HFFc6 (cell line): ENCODE data around the gene FLOT1. TPM values are rescaled to one million over a fixed set of nuclear protein-coding genes. Genes with fewer than 3 reads are reported as not detected.
"Not testable (repeated sequence)": the region's sequence is repeated elsewhere in the genome, so short reads cannot be mapped to it uniquely, and the experiment has no call there.

Source experiments
- DNase-seq: peaks from one replicate; pipeline ENCODE4 v3.0.0-alpha.2; 2018
- H3K27ac Mint-ChIP-seq: 2 replicates; pipeline ENCODE4 v1.8.0; 2020; ENCODE audit warnings: mild to moderate bottlenecking, mixed read lengths
- H3K27me3 Mint-ChIP-seq: 2 replicates; pipeline ENCODE4 v1.8.0; 2021; ENCODE audit warnings: mild to moderate bottlenecking, moderate library complexity, mixed read lengths; ENCODE audit not compliant: insufficient read depth
- H3K36me3 Mint-ChIP-seq: 2 replicates; pipeline ENCODE4 v1.8.0; 2021; ENCODE audit warnings: low read depth, mixed read lengths
- H3K4me1 Mint-ChIP-seq: 2 replicates; pipeline ENCODE4 v1.8.0; 2020; ENCODE audit warnings: low read depth, mixed read lengths
- H3K4me3 Mint-ChIP-seq: 2 replicates; pipeline ENCODE4 v1.8.0; 2020; ENCODE audit warnings: mild to moderate bottlenecking, moderate library complexity, mixed read lengths
- H3K9me3 Mint-ChIP-seq: 2 replicates; pipeline ENCODE4 v1.8.0; 2020; ENCODE audit warnings: mild to moderate bottlenecking, mixed read lengths
- CTCF ChIP-seq: fragments of 200-600 bp; sonication (generic); IDR thresholded peaks from 2 replicates; pipeline ENCODE4 v1.5.0; 2021; ENCODE audit warnings: antibody characterized with exemption, mild to moderate bottlenecking
- total RNA-seq, 6 experiments: library from RNA; stranded (reverse); fragmentation: NEBNext Ultra II Directional; extraction: Animal tissue kit (Norgen Biotek cat#: 25700); gene quantifications; 2 replicates in 1 of 6; 3 replicates in 5 of 6; pipeline ENCODE4 v1.2.3, GENCODE V29; 2021

Gene FLOT1
- total RNA-seq, 6 experiments from 2014 or later = 218 to 286 (median 236) TPM

- Mint-ChIP-seq H3K9me3 (no peaks in the 10 kb centered on the region), H3K27me3 (peaks cover 2% of the 10 kb centered on the region; the same call in 1 of the 2 replicates), H3K4me3 (no peak overlapping the region), H3K27ac (peak overlapping the region; percentile 30; the same call in 1 of the 2 replicates), H3K4me1 (peaks cover 78% of the 10 kb centered on the region), H3K36me3 (no peaks in the 10 kb centered on the region)
- no peak for TF ChIP-seq CTCF
- no peak for DNase-seq
Measured at GRCh38 chr6:30766461-30767157, 24.1 kb upstream of the FLOT1 start.

GRCh38 chr6:30765495-30765894 lies 23.0 kb upstream of the FLOT1 start:
- H3K4me3 Mint-ChIP-seq, H3K9me3 Mint-ChIP-seq, H3K27ac Mint-ChIP-seq, DNase-seq, H3K36me3 Mint-ChIP-seq, H3K27me3 Mint-ChIP-seq: not testable (repeated sequence)
- H3K4me1 Mint-ChIP-seq = peaks cover 82% of the 10 kb centered on the region

- peak overlapping the region; percentile 70 for H3K27ac Mint-ChIP-seq
- H3K4me1 Mint-ChIP-seq = peaks cover 82% of the 10 kb centered on the region
- H3K27me3 Mint-ChIP-seq, DNase-seq, H3K9me3 Mint-ChIP-seq, H3K36me3 Mint-ChIP-seq: not testable (repeated sequence)
- H3K4me3 Mint-ChIP-seq = 0 out of 2 replicates have a peak overlapping the region, but pooled peaks have one; percentile 4
Measured at GRCh38 chr6:30764490-30765043, 22.1 kb upstream of the FLOT1 start.

DNA sequence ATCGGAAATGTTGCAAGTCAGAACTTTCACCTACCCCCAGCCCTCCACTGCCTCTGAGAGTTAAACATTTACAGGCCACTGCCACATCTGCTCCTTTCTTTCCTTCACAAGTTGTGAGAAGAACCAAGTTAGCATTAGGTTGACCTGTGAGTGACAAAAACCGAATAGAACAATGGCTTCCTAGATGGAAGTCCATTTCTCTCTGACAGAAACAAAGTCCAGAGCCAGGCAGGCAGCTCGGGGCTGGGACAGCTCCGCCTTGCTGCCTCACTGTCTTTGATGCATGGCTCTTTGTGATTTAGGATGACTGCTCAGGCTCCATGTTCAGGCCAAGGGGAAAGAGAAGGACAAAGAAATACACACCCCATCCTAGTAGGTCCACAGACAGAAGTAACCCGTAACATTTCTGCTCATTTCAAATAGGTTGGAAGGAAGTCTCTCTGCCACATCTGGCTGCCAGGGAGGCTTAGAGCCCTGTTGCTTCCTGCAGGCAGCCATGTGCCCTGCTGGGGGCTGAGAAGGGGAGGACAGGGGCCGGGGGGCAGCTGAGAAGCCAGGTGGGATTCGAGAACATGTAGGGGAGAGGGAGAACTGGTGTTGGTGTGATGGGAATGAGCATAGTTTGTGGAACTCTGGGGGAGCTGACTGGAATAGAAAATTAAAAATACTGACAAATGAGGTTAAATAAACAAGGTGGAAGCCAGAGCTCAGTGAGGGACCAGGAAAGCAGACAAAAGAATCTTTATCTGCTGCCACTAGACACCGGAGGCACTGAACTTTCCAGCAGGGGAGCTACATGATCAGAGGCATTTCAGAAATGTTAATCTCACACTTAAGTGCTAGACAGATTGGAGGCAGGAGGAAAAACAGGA lies 21.4 kb upstream of the FLOT1 start:
- no peak for DNase-seq
- Mint-ChIP-seq H3K36me3 (no peaks in the 10 kb centered on the region), H3K4me1 (peaks cover 82% of the 10 kb centered on the region), H3K27ac (peak overlapping the region; percentile 70), H3K27me3 (peaks cover 2% of the 10 kb centered on the region; the same call in 1 of the 2 replicates), H3K9me3 (no peaks in the 10 kb centered on the region), H3K4me3 (0 out of 2 replicates have a peak overlapping the region, but pooled peaks have one; percentile 4)
- peak; percentile 28; the same call in 1 of the 2 replicates for TF ChIP-seq CTCF

DNA sequence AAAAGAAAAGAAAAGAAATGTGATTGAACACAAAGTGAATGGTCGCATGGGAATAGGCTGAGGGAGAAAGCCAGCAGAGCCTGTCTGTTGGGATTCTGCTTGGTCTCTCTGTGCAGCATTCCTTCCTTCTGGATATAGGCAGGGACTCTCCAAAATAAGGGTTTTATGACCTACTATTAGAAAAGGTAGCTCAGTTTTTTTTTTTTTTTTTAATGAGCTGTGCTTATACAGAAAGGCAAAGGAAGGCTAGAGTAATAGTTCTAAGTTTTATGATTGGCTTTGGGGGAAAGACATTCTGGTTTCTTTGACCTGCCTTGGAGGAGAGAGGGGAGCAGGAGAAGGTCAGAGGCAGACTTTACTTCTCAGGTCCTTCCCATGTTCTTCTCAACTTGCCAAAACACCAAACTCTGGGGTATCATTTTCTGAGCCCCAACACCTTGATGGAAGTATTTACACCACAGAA lies 20.7 kb upstream of the FLOT1 start:
- no peak for TF ChIP-seq CTCF
- Mint-ChIP-seq H3K9me3 (no peaks in the 10 kb centered on the region), H3K4me1 (peaks cover 80% of the 10 kb centered on the region), H3K4me3 (no peak overlapping the region), H3K27ac (peak overlapping the region; percentile 70; the same call in 1 of the 2 replicates), H3K36me3 (no peaks in the 10 kb centered on the region), H3K27me3 (peaks cover 2% of the 10 kb centered on the region; the same call in 1 of the 2 replicates)
- no peak for DNase-seq

- Mint-ChIP-seq H3K9me3 (no peaks in the 10 kb centered on the region), H3K4me1 (peaks cover 77% of the 10 kb centered on the region), H3K27me3 (no peaks in the 10 kb centered on the region; the same call in 1 of the 2 replicates), H3K36me3 (no peaks in the 10 kb centered on the region), H3K27ac (peak overlapping the region; percentile 19; the same call in 1 of the 2 replicates), H3K4me3 (no peak overlapping the region)
- no peak for TF ChIP-seq CTCF
- no peak for DNase-seq
Measured at GRCh38 chr6:30761791-30762429, 19.4 kb upstream of the FLOT1 start.
